DMS153 treated with DMSO at 0.1 percent for 48 hours (cell line): ENCODE data around the gene NRDE2.

ENCODE experiments used
- DNase-seq: peaks from one replicate; lab custom pipeline; 2025; ENCODE audit not compliant: unreplicated experiment; lab: John Stamatoyannopoulos, UW

The NRDE2 gene

DNA sequence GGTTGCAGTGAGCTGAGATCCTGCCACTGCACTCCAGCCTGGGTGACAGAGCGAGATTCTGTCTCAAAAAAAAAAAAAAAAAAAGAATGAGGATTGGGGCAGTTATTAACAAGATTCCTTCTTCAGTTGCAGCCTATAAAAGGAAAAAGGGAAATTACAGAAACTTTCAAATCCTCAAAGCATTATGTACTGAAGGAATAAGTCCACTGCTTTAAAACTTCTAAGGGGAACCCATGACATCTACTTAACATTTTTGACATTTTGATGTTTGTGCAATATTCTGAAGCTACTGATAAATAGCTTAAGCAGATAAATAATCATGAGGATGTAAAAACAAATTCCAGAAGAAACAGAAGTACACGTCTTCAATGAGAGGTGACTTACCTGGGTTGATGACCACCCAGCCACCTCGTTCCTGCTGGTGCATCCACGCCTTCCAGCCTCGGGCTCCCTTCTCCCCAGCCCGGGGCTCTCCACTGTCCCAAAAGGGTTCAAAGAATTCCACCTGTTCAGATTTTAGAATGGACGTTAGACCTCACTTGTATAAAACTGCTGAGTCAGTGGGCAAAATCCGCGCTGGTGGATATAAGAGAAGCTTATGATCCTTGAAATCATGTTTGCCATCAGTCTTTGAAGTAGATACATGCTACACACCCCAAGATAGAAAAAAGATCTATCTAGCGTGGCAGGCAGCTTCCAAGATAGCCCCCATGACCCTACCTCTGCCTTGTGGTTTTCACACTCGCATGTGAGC, 33.7 kb downstream of the NRDE2 start:
- DNase-seq: no peak

DNA sequence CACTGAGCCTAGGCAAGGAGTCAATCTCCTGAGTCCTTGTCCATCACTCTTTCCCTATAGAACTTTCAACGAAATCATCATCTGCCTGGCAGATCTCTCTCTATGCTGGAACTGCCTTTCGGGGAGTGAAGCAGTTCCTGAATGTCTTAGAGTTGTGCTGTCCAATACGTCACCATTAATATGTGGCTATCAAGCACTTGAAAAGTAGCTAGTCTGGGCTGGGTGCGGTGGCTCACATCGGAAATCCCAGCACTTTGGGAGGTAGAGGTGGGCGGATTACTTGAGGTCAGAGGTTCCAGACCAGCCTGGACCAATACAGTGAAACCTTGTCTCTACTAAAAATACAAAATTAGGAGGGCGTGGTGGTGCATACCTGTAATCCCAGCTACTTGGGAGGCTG, 35.1 kb downstream of the NRDE2 start:
- no peak for DNase-seq

DNA sequence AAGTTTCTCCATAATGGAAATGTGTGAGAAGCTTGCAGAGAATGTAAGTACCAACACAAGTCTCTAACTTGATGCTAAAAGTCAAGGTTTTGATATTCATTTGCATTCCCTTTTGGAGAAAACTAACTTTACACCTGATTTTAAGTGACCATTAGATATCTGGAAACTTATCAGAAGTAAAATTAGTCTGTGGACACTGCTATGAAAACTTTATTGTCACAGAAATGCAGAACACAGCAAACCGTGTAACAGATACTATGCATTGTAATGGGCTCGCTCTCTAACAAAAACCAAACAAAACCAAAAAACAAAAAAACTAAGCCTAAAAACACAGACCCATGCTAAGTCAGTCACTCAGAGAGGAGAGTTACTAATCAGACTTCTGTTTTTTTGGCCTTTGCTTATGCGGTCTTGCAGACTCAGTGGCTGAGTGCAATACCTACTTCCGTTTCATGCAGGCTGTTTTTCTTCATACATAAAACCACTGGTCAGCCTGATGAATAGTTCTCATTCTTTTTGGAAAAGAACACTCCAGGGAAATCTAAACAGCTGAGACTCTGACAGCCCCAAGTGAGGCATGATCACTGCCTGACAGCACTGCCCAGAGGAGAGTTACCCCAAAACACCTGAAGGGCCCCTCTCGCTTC, 35.7 kb downstream of the NRDE2 start:
- DNase-seq: no peak

DNA sequence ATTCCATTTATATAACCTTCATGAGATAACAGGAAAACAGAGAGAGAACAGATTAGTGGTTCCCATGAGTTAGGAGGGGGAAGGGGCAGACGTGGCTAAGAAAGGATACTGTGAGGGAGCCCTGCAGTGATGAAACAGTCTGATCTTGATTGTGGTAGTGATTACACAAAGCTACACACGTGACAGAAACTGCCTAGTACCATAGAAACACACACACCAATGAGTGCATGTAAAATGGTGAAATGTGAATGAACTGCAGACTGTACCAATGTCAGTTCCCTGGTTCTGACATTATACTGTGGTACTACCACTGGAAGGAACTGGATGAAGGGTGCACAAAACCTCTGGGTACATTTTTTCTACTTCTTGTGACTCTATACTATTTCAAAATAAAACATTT, 36.9 kb downstream of the NRDE2 start:
- no peak for DNase-seq

DNA sequence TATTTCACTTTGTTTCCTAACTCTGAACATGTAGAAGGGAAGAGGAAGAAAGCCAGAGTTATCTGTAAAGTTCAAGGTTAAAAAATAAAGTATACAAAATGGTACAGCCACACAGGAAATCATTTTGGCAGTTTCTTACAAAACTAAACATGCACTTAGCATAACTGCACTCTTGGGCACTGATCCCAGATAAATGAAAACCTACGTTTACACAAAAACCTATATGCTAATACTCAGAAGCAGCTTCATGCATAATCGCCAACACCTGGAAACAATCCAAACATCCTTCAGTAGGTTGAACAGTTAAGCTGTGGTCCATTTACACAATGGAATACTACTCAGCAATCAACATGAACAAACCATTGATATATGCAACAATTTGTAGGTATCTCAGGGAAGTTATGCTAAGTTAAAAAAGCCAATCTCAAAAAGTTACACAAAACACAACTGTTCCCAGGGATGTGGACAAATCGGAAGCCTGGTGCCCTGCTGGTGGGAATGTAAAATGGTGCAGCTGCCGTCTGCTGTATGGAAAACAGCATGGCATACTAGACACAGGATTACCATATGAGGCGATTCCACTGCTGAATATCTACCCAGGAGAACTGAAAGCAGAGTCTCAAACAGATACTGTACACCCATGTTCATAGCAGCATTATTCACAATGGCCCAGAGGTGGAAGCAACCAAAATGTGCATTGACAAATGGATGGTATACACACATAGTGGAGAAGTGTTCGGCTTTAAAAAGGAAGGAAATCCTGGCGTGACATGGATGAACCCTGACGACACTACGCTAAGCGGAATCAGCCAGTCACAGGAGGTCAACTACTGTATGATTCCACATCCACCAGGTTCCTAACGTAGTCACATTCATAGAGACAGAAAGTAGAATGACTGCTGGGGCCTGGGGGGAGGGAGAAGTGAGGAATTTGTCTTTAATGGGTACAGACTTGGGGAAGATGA, 37.7 kb downstream of the NRDE2 start:
- DNase-seq: no peak

- no peak for DNase-seq
Measured at GRCh38 chr14:90291699-90292098, 40.0 kb downstream of the NRDE2 start.

- no peak for DNase-seq
Measured at GRCh38 chr14:90290337-90291011, 41.3 kb downstream of the NRDE2 start.

GRCh38 chr14:90288651-90289355, 42.9 kb downstream of the NRDE2 start:
- DNase-seq: no peak

DNA sequence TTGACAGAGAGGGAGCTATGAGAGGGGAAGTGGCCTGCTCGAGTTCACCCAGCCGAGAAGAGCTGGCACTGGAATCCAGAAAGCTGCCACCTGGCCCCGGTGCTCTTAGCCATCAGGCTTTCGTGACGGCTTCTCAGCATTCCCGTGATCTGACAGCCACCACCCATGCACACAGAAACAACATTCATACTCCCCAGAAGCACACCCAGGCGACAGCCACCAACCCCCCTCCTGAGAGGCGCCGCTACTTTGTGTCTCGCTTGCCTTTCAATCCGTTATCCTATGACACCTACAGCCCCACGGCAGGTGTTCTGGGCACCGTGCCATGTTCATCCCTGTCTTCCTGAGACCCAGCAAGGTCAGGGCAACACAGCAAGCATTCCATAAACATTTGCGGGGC, 44.0 kb downstream of the NRDE2 start:
- DNase-seq: no peak

- DNase-seq: no peak
Measured at GRCh38 chr14:90281756-90282155, 50.0 kb downstream of the NRDE2 start.

DNA sequence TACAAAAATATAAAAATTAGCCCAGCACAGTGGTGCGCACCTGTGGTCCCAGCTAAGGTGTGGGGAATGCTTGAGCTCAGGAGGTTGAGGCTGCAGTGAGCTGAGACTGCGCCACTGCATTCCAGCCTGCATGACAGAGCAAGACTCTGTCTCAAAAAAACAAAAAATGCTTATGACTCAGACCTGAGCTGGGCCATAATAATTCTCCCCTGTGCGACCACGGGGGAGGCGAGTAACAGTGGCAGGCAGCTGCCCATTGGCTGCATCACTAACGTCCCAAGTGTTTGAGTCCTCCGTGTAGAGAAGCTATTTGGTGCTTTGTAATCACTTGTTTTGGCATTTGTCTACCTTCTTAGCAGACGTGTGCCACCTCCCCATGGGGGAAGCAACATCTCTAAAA, 50.5 kb downstream of the NRDE2 start:
- DNase-seq: no peak

GRCh38 chr14:90280096-90280495, 51.6 kb downstream of the NRDE2 start:
- no peak for DNase-seq

- DNase-seq: no peak
Measured at GRCh38 chr14:90278199-90279175, 53.3 kb downstream of the NRDE2 start.

- no peak for DNase-seq
Measured at GRCh38 chr14:90277581-90278198, 54.1 kb downstream of the NRDE2 start.

DNA sequence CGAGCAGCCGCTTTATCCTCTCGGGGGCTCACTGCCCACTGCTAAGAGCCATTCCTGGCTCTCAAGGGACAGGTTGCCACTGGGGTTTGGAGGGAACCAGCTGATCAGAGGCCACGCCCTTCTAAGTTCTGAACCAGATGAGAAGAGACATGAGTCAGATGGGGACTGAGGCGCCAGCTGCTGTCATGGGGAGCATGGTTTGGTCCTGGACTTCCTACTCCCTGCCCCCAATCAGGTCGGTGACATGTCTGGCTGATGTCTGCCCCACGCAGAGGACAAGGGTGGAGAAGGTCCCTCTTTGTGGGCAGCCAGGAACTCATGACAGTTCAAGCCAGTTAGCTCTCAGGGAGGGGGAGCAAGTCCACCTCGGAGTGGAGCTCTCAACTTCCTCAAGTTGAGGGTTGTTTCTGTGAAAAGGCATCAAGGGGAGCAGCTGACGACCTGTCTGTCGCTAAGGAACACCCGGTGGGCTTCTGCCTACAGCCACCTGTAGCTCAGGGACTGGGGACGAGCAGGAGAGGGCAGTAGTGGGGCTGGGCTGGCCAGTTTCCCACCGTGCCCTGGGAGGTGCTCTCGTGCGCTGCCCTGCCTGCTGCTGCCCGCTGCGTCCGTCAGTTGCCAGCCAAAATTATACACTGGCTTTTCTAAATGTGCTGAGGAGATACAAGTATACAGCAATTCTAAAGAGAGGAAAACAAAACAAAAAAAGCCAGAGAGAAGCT, 54.9 kb downstream of the NRDE2 start:
- DNase-seq: no peak

- DNase-seq: no peak
Measured at GRCh38 chr14:90275820-90276219, 55.9 kb downstream of the NRDE2 start.

DNA sequence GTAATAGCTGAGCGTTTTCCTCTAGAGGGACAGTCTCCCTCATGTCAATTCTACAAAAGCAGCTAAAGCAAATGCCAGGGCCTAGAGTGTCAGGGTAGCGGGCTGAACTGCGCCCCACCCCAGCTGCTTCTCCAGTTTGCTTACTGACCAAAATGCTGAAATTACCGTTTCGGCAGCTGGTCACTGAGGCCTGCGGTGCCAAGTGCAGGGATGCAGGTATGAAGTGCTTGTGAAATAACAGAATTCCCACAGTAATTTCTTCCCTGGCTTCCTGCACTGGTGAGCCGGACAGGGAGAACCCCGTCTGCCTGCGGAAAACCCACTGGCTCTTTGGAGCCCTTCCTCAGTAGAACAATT, 56.3 kb downstream of the NRDE2 start:
- no peak for DNase-seq

DNA sequence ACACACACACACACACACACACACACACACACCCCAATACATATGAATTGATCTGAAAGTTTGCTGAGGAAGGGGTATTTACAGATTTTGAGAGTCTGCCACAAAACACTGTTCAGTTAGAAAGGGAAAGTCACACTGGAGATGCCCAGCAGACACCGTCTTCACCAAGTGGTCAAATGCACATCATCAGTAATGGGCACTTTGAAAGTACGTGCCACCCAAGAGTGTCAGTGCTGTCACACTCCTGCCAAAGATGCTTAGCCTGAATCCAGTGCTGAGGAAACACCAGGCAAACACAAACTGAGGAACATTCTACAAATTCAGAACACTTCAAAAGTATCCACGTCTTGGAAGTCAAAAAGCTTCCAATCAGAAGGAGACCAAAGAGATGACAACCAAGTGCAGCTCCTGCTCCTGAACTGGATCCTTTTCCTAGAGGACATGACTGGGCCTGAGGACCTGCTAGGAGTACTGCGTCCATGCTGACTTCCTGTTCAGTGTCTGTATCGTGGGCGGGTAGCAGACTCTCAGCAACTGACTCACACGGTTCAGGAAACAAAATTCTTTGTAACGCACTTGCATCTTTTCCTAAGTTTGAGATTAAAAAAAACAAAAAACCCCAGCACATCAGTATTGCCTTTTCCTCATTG, 56.8 kb downstream of the NRDE2 start:
- no peak for DNase-seq
